H1 (cell line): ENCODE data around the gene BNC2. TPM values are rescaled to one million over a fixed set of nuclear protein-coding genes. Genes with fewer than 3 reads are reported as not detected.

Experiments used
- CREB1 ChIP-seq: IDR thresholded peaks from 2 replicates; pipeline ENCODE4 v1.6.1; 2012; ENCODE audit warnings: inconsistent platforms
- EGR1 ChIP-seq: IDR thresholded peaks from 2 replicates; pipeline ENCODE4 v1.6.1; 2011; ENCODE audit warnings: low read depth, low read length, borderline replicate concordance
- GABPA ChIP-seq: IDR thresholded peaks from 2 replicates; pipeline ENCODE4 v1.6.1; 2011; ENCODE audit warnings: mild to moderate bottlenecking, low read length, moderate library complexity, borderline replicate concordance; ENCODE audit not compliant: insufficient read depth
- POLR2AphosphoS5 ChIP-seq: IDR thresholded peaks from 2 replicates; pipeline ENCODE4 v1.6.1; 2011; ENCODE audit warnings: low read depth, low read length
- RBBP5 ChIP-seq: IDR thresholded peaks from 2 replicates; pipeline ENCODE4 v1.7.1; 2012; ENCODE audit warnings: low read depth, mild to moderate bottlenecking, inconsistent platforms, low read length, moderate library complexity, borderline replicate concordance
- SIX5 ChIP-seq: IDR thresholded peaks from 2 replicates; pipeline ENCODE4 v1.6.1; 2011; ENCODE audit warnings: mild to moderate bottlenecking, low read depth, low read length
- SP4 ChIP-seq: IDR thresholded peaks from 2 replicates; pipeline ENCODE4 v1.6.1; 2012; ENCODE audit warnings: low read length, inconsistent platforms
- SUZ12 ChIP-seq: fragments of 200-600 bp; sonication (generic); IDR thresholded peaks from 2 replicates; pipeline ENCODE4 v1.6.1; 2012; ENCODE audit warnings: mild to moderate bottlenecking, inconsistent platforms, low read length, moderate library complexity, mixed read lengths
- polyA plus RNA-seq, 7 experiments: library from polyadenylated mRNA; depleted of rRNA in 3 of 7; stranded (reverse) in 5 of 7; unstranded in 2 of 7; fragments of >200 nt in 5 of 7; fragments of 200-250 nt in 2 of 7; gene quantifications; 1 replicate in 5 of 7; 2 replicates in 1 of 7; 4 replicates in 1 of 7; pipeline versions ENCODE4 v1.2.1 to v1.2.3, GENCODE V29; 2011 to 2013; ENCODE audit warnings: missing spikeins in 2 of 7, mixed read lengths in 2 of 7
- total RNA-seq: library from RNA; stranded (reverse); fragmentation: NEBNext Ultra II Directional; extraction: Animal tissue kit (Norgen Biotek cat#: 25700); gene quantifications from 2 replicates; pipeline ENCODE4 v1.2.1, GENCODE V29; 2021
- TF ChIP-seq, protein P1 (sequence below): IDR thresholded peaks from 2 replicates; pipeline ENCODE4 v1.6.1; 2011; ENCODE audit warnings: low read depth, mild to moderate bottlenecking, low read length; ENCODE audit not compliant: insufficient read depth

The BNC2 gene
- total and polyA plus RNA-seq, 2 of the 8 experiments (the other 6 are each of a cell fraction or from before 2014, with no cell fraction given) = 16.0 to 26.8 TPM

GRCh38 chr9:16693616-16694015 is 176.9 kb downstream of the BNC2 start (continued):
- TF ChIP-seq POLR2AphosphoS5 = no peak
- TF ChIP-seq, protein P1, sequence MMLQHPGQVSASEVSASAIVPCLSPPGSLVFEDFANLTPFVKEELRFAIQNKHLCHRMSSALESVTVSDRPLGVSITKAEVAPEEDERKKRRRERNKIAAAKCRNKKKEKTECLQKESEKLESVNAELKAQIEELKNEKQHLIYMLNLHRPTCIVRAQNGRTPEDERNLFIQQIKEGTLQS = no peak
- TF ChIP-seq EGR1 = no peak
- TF ChIP-seq CREB1 = no peak
- TF ChIP-seq SP4 = no peak
- TF ChIP-seq GABPA = no peak
- TF ChIP-seq SUZ12 = no peak
- no peak for TF ChIP-seq RBBP5
- TF ChIP-seq SIX5 = no peak
